ENCODE results near the gene PPP1R12B.

PPP1R12B gene

GRCh38 chr1:202593845-202594244 lies 245.3 kb downstream of the PPP1R12B start:
- no peak for DNase-seq (ENCODE audit: extremely low spot score)
- CTCF ChIA-PET = interaction anchor here (1.0 to 1.3 kb wide), 2 partner anchors 13 to 15 kb away, joined by 3 read pairs; no protein-coding TSS in a partner anchor

GRCh38 chr1:202596638-202597037 lies 248.1 kb downstream of the PPP1R12B start:
- ChIA-PET POLR2A (no interaction called here), CTCF (interaction anchor here (1.2 to 1.4 kb wide), 2 partner anchors 10 to 24 kb away, joined by 3 to 6 read pairs; no protein-coding TSS in a partner anchor)
- no peak for DNase-seq (ENCODE audit: extremely low spot score)
- no peak for TF ChIP-seq CTCF (IDR thresholded peaks at IDR 0.05; ENCODE audit: control extremely low read depth, extremely low read depth, low read depth, missing control alignments)

More at GRCh38 chr1:202593845-202594244, 245.3 kb downstream of the PPP1R12B start:
- no peak for TF ChIP-seq CTCF (IDR thresholded peaks at IDR 0.05; ENCODE audit: control extremely low read depth, extremely low read depth, low read depth, missing control alignments)
- POLR2A ChIA-PET = no interaction called here

- CTCF ChIA-PET = interaction anchor here (1.2 to 1.4 kb wide), 2 partner anchors 11 to 24 kb away, joined by 3 to 6 read pairs; no protein-coding TSS in a partner anchor
- POLR2A ChIA-PET = no interaction called here
- TF ChIP-seq CTCF (IDR thresholded peaks at IDR 0.05; ENCODE audit: control extremely low read depth, extremely low read depth, low read depth, missing control alignments) = no peak
- DNase-seq (ENCODE audit: extremely low spot score) = no peak
These were observed 248.7 kb downstream of the PPP1R12B start for GRCh38 chr1:202597090-202597761.

GRCh38 chr1:202599669-202600431 lies 251.4 kb downstream of the PPP1R12B start:
- CTCF ChIA-PET = interaction anchor here (0.6 to 3.2 kb wide), 22 partner anchors 10 to 258 kb away, joined by 3 to 13 read pairs (median 4); partner anchors contain the start of gene UBE2T
- DNase-seq (ENCODE audit: extremely low spot score) = peak; percentile 85
- TF ChIP-seq CTCF (IDR thresholded peaks at IDR 0.05; ENCODE audit: control extremely low read depth, extremely low read depth, low read depth, missing control alignments) = peak; percentile 88
- POLR2A ChIA-PET = no interaction called here

- no peak for DNase-seq (ENCODE audit: extremely low spot score)
- POLR2A ChIA-PET = no interaction called here
- CTCF ChIA-PET = interaction anchor here (0.6 to 3.2 kb wide), 19 partner anchors 10 to 259 kb away, joined by 3 to 13 read pairs (median 4); partner anchors contain the start of gene UBE2T
- no peak for TF ChIP-seq CTCF (IDR thresholded peaks at IDR 0.05; ENCODE audit: control extremely low read depth, extremely low read depth, low read depth, missing control alignments)
These were observed 252.0 kb downstream of the PPP1R12B start for GRCh38 chr1:202600432-202601041.

GRCh38 chr1:202603435-202603834 lies 254.9 kb downstream of the PPP1R12B start:
- TF ChIP-seq CTCF (IDR thresholded peaks at IDR 0.05; ENCODE audit: control extremely low read depth, extremely low read depth, low read depth, missing control alignments) = no peak
- DNase-seq (ENCODE audit: extremely low spot score) = no peak
- ChIA-PET POLR2A (no interaction called here), CTCF (interaction anchor here (0.9 to 1.2 kb wide), 2 partner anchors 31 to 36 kb away, joined by 3 read pairs; no protein-coding TSS in a partner anchor)
